ENCODE measurements around the gene ZNF708.
"Not testable (repeated sequence)": the region's sequence is repeated elsewhere in the genome, so short reads cannot be mapped to it uniquely, and the experiment has no call there.

ZNF708 gene

DNA sequence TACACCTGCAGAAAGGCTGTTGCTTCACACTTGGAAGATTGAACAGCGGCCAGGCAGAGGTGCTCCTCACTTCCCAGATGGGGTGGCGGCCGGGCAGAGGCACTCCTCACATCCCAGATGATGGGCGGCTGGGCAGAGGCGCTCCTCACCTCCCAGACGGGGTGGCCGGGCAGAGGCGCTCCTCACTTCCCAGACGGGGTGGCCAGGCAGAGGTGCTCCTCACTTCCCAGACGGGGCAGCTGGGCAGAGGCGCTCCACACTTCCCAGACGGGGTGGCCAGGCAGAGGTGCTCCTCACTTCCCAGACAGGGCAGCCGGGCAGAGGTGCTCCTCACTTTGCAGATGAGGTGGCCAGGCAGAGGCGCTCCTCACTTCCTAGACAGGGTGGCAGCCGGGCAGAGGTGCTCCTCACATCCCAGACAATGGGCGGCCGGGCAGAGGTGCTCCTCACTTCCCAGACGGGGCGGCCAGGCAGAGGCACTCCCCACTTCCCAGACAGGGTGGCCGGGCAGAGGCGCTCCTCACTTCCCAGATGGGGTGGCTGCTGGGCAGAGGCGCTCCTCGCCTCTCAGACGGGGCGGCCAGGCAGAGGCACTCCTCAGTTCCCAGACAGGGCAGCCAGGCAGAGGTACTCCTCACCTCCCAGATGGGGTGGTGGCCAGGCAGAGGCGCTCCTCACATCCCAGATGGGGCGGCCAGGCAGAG, 69.6 kb downstream of the ZNF708 start:
- not testable (repeated sequence) for DNase-seq

DNA sequence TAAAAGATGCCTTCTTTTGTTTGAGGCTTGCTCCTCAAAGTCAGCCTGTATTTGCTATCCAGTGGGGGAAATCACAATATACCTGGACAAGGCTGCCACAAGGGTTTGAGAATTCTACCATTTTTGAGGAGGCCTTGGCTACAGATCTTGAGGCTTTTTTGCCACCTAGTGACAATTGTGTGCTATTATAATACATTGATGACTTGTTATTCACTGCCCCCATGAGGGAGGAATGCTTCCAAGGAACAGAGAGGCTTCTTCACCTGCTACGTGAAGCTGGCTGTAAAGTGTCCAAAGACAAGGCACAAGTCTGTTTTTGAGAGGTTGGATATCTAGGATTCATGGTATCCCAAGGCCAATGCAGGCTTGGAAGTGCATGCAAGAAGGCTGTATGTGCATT, 72.5 kb downstream of the ZNF708 start:
- no peak for DNase-seq
